Left renal pelvis (tissue), 4 donors: Measurements from ENCODE around the gene FIGNL2. TPM values are rescaled to one million over a fixed set of nuclear protein-coding genes. Genes with fewer than 3 reads are reported as not detected.
"Not testable (repeated sequence)": the region's sequence is repeated elsewhere in the genome, so short reads cannot be mapped to it uniquely, and the experiment has no call there.

ENCODE experiments used
- DNase-seq, 4 donors: peaks; one replicate each; pipeline ENCODE4 v3.0.0-alpha.2; 2013; ENCODE audit warnings: low read depth in 4 of 4, low spot score in 3 of 4
- polyA plus RNA-seq, 4 donors: library from polyadenylated mRNA; unstranded; fragments of 120-200 nt; gene quantifications; one replicate each; pipeline ENCODE4 v1.2.1, GENCODE V29; 2013; ENCODE audit not compliant: insufficient read length in 4 of 4

Gene FIGNL2
- polyA plus RNA-seq, 4 donors: 2.8 to 5.5 (median 3.9) TPM

DNA sequence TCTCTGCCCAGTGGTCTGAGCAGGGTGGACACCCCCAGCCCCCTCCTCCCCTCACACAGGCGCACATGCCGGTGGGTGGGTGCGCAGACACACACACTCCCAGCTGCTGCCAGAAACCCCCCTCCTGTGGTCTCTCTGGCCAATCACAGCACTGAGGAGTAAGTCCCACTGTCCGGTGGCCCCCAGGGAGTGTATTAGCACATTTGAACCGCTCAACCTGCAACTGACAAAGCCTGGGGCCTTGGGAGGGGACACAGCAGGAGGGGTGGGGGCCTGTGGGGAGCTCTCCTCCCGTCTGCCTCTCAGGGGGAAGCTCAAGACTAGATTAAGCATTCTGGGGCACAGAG is 11.7 kb downstream of the FIGNL2 start:
- no peak for DNase-seq

DNA sequence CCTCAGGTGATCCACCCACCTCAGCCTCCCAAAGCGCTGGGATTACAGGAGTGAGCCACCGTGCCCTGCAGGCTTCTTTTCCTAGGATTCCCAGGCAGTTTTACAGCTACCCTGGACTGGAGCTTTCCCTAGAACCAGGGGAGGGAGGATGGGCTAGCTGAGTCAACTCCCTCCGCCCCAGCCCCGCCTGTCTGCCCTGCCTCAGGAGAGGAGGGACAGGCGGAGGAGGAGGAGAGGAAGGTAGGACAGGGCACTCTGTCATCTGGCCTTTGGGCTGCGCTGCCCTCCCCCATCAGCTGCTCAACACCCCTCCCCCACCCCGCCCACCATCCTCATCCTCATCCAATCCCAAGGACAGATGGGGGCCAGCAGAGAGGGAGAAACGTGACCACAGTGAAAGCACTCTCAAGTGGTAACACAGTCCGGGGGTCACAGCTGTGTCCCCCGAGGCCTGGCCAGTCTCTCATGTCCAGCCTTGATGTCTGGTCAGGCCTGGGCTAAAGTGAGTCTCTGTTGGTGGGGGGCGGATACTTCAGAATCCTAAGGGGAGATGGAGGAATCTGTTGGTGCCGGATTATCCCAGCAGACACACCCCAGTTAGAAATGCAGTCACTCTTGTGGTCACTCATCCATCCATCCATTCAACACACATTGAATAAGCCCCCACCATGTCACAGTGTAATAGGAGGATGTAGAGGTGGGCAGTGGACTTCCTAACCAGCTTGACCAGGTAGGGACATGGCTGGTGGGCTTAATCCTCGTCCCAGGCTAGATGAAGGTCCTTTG is 12.3 kb downstream of the FIGNL2 start:
- no peak for DNase-seq

DNA sequence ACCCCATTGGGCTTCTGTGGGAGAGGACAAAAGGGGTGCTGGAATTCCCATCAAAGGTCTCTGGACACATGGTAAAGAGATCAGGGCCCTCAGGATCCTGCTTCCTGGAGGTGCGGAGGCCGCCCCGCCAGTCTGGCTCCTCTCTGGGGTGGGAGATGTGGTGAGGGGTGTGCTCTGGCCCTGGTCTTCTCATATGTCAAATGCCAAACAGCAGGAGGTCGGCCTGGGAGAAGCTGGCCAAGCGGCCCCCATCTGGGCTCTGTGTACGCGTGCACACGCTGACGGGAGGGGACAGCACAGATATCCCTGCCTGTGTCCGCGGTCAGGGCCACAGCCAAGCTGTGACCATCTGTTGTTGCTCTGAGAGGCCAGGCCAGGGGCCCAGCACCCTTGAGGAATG is 14.1 kb downstream of the FIGNL2 start:
- no peak for DNase-seq

DNA sequence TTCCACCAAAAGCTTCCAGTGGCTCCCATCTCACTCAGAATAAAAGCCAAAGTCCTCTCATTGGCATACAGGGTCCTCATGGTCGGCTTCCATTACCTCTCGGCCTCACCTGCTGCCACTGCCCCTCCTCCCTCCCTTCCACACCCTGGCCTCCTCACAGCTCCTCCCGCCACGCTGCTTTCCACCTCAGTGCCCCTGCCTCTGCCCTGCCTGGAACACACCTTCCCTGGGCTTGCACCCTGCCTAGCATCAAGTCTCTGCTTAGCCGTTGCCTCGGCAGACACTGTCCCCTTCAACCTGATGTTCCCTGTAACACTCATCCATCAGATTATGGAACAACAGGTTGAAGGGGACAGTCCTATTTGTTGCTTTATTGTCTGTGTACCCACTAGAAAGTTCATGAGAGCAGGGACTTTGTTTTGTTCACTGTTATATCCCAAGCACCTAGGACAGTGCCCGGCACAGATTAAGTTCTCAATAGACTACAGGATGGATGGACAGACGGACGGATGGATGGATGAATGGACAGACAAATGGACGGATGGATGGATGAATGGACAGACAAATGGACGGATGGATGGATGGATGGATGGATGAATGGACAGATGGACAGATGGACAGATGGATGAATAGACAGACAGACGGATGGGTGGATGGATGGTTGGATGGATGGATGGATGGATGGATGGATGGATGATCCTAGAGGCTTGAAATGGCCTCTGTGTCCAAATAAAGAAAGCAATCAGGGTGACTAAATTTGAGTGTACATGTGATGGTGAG is 14.9 kb downstream of the FIGNL2 start:
- no peak for DNase-seq

DNA sequence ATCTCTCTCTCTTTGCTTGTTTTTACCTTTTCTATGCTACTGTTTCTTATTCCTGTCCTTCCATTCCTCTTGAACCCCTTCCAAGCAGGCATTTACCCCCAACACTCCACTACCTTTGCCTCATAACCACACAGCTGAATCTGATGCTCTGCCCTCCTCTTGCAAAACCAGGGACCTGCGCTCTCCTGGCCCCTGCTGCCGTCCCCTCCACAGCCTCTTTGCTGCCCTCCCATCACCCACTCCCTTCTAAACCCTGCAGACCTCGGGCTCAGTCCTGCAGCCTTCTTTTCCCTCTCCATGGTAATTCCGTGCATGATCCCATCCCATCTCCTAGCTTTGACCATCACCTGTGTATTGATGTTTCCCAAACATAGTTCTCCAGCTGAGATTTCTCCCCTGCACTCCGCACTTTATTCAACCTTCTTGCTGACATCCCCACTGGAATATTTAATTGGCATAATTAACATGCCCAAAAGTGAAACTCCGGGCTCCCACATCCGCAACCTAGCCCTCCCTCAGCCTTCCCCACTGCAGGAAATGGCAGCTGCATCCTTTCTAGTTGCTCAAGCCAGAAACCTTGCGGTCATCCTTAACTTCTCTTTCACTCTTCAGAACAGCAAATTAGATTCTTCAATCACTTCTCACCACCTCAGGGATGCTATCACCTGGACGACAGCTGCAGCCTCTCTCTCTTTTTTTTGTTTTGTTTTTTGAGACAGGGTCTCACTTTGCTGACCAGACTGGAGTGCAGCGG is 16.0 kb downstream of the FIGNL2 start:
- DNase-seq: no peak

DNA sequence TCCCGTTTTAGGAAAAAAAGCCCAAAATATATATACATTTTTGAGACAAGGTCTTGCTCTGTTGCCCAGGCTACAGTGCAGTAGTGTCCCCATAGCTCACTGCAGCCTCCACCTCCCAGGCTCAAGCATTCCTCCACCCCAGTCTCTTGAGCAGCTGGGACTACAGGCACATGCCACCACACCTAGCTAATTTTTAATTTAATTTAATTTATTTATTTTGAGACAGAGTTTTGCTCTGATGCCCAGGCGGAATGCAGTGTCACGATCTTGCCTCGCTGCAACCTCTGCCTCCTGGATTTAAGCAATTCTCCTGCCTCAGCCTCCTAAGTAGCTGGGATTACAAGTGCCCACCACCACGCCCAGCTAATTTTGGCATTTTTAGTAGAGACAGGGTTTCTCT is 16.7 kb downstream of the FIGNL2 start:
- DNase-seq: not testable (repeated sequence)

DNA sequence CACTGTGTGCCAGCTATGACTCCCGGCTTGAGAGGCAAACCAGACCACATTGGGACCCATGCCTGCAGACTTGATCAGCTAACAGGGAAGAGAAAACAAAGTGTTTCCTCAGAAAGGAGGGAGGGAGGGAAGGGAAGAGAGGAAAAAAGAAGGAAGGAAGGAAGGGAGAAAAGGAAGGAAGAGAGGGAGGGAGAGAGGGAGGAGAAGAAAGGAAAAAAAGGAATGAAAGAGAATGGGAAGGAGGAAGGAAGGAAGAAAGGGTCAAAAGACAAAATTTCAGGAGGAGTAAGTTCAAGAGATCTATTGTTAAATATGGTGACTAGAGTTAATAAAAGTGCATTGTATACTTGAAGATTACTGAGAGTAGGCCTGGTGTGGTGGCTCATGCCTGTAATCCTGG is 18.9 kb downstream of the FIGNL2 start:
- DNase-seq: no peak

DNA sequence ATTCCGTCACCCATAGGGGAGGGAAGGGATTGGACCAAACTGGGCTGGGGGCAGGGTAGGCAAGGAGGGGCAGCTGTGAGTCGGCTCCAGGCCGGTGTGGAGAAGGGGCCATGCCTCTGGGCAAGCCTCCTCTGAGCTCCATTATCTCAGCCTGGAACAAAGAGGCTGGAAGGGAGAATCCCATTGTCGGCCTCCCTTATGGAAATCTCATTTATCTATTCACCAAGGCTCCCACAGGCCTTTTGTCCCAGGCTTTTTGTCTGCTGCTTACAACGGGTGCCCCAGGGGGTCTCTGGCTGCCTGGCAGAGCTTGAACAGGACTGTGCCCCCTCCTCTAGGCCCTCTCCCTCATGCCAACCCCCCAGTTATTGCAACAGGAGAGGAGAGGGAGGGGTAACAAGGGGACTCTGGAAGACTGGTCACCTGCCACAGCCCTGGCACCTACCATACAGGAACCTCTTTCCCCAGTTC is 19.5 kb downstream of the FIGNL2 start:
- DNase-seq: no peak

DNA sequence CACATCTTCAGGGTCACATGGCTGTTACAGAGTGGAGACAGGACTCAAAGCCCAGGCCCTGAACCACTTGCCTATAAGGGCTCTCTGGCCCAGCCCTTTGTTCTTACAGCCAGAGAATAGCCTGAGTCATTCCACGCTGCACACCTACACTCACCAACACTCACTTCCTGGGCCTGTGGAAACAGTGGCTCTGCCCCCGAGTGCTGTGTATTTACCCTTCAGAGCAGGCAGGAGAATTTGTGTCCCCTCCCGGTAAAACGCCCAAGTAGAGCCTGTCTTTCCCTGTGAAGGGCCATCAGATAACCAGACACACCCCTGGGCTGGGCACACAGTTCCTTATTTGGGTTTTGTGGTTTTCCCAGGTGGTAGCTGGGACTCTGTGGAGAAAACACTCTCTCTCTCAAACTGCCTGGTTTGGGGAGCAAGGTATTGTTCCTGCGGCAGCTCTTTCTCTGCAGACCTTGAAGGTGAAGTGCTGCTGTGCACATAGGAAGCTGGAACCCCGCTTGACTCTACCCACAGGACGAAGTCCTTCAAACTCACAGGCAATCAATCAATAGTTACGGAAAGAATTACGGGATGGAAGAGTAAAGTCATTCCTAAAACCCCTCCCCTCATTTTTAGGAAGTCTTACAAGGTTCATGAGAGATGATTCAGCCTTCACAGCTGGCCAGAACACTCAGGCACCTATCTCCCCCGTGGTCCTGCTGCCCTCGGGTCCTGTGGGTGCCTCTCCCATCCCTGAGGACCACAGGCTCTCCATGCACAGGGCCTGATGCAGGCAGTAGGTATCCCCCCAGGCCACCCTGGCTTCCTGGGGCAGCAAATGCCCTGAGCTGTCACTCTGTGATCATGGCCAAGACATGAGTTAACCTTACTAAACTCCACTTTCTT is 20.3 kb downstream of the FIGNL2 start:
- DNase-seq: no peak

DNA sequence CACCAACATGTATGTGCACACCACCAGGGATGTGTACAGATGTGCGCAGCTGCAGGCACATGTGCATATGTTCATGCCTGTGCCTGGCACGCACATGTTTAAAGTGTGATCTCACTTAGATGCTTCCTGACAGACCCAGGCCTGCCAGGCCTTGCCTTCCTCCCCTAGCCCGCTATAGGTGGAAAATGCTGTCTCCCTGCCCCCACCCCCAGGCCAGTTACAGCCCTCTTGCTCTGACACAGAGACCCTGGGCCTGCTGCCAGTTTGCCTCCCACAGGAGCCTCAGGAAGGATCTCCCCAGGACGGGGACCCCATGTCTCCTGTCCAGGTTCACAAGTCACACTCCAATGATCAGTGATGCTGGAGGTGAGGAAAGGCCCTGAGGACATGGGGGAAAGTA is 21.6 kb downstream of the FIGNL2 start:
- no peak for DNase-seq

DNA sequence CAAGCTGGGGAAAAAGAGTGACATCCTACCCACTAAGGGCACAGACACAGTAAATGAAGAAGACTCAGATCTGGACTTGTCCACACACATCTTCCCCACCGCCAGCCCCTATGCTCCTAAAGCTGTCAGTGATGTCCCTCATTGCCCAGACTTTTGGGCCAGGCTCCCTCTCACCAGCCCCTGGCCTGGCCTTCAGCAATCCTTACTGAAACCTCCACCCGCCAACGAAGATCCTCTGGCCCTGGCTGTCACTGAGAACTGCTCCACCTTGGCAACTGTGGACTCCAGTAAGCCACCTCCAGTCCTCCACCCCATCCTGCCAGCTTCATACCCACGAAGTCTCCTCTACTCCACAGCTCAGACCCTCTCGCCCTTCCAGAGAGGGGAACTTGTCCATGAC is 23.3 kb downstream of the FIGNL2 start:
- DNase-seq: no peak

DNA sequence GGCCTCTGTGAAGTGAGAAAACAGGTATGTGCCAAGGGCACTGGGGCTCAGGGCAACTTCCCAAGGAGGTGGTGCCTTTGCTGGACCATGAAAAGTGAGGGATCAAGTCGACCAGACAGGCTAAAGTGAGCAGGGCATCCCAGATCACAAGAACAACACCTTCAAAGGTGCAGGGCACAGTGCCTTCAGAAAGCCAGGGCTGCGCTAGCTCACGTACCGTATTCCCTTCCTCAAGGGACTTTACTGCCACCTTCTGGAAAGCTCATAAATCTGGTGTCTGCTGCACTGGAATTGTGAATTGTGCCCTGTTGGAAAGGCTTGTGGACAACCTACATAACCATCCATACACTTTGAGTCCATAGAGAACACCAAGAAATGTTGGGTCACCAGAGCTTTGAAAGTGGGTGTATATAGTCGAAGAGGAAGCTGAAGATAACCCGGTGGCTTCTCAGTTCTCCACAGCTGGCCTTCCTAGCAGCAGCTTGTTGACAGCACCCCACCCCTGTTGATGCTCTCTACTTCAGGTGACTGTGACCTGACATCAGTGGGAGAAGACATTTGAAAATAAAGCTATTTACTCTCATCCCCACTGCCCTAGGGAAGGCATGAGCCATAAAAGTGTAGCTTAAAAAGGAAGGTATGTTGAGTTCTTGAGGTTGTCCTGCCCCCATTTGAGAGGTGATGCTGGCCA is 24.5 kb downstream of the FIGNL2 start:
- no peak for DNase-seq

DNA sequence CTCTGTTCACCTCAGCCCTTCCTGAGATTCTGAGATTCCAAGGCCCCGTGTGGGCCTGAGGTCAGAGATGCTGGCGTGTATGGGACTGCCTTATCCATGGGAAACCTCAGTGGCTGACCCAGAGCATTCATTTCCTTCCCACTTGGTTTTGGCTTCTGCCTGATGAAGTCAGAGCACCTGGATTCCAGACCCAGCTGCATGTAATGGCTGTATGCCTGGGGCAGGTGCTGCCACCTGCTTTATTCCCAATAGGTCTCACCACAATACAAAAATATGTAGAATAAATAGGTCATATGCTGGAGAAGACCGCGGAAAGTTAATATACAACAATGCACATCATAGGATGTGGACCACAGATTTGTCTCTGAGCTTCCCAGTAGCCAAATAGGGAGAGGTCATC is 25.6 kb downstream of the FIGNL2 start:
- DNase-seq: no peak

DNA sequence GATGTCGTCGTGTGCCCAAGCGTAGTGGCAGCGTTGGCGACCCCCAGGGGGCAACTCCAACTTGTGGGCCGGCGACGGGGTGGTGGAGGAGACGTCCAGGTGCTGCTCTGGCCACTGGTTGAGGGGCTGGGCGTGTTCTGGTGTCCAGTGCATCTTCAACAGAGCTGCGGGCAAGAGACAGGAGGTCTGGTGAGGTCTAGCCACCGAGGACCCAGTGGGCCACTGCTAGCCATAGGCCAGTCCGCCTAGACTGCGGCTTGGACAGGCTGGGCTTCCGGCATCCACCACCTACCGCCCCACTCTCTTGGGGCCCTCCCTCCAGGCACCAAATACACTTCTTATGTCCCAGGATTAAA is 26.3 kb downstream of the FIGNL2 start:
- no peak for DNase-seq

DNA sequence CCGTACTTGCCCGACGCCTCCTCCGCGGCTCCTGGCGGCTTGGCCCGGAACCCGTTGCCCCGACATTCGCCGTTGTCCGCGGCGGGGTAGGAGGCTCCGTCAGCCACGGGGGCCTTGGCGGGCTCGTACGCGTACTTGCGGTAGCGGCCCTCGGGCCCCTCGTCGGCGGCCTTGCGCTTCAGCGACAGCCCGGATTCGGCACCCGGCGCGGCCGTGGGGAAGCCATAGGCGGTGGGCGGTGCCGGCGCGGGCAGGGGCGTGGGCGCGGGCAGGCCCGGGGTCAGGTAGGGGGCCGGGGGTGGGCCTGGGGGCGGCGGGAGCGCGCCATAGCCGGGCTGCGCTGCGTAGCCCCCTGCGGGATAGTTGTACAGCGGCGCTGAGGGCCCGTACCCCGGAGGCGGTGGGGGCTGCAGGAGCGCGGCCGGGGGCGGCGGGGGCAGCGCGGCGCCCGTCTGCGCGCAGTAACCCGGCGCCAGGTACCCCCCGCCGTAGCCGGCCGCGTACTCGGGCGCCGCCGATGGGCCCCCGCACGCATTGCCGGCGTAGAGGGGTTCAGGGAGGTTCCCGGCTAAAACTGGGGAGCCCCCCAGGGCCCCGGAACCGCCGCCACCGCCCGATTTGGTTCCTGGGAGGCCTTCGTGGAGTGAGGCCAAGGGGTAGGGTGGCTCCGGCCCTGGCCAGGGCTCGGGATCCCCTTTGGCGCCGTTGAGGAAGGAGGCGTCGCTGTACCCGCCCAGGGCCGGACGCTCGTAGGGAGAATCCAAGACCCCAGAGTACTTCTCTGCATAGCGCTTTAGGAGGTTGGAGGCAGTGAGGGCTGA is 26.9 kb downstream of the FIGNL2 start:
- DNase-seq: no peak

DNA sequence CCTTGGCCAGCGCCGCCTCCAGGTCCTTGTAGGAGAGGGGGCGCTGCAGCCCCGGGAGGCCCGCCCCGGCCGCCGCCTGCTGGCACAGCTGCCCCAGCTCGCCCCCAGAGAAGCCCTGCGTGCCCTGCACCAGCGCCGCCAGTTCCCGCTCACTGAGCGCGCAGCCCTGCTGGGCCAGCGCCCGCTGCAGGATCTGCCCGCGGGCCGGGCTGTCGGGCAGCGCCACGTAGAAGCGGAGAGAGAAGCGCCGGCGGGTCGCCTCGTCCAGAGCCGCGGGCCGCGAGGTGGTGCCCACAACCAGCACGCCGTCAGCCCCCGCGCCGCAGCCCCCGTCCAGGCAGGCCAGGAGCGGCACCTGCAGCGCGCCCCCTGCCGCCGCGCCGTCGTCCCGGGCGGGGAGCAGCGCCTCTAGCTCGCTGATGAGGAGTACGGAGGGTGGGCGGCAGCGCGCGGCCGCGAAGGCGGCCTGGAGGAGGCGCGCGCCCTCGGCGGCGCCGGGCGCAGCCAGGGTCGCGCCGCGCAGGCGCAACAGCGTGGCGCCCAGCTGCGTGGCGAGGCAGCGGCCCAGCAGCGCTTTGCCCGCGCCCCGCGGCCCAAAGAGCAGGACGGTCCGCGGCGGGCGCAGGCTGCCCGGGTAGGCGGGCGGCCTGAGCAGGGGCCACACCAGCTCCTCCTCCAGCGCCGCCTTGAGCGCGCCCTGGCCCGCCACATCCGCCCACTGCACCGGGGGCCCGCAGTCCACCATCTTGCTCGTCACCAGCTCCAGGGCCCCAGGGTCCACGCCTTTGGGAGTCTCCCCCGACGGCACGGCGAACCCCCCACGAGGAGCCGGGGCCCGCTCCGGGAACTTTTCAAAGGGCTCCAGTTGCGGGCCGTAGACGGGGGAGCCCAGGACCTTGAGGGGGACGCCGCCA is 27.7 kb downstream of the FIGNL2 start:
- DNase-seq: peak in 2 of 4 donors; percentile 66 to 69

DNA sequence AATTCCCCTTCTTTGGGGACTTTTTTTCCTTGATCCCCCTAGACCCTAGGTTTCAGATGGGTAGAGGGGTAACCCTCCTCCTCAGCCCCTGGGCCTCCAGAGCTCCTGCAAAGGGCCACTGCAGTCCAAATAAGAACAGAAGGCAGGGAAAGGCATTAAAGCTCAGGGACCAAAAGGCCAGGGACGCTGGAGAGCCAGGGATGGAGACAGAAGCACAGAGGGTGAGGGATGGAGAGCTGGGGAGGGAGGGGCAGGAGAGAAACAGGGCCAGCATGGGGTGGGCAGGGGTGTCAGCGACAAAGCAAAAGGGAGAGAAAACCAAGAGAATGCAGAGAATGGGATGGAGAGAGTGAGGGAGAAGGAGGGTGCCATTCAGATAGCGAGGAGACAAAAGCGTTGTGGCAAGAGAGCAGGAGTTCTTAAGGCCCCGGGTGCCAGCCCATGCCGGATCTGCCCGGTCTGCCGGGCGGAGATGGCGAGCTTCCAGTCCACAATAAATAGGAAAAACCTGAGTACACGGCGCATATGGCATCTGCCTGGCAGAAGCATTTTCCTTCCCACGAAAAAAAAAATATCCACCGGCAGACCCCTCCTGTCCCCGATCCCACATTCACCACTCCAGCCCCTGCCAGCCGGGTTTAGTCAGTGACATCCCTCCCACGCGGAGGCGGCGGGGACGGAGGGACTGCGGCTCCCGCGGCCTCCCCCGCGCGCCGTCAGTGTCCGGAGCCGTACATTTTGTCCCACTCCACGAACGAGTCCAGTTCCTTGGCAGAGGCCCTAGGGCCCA is 28.6 kb downstream of the FIGNL2 start:
- no peak for DNase-seq
